Ovary (tissue), 9 donors: Measurements from ENCODE around the gene TENM4. TPM values are rescaled to one million over a fixed set of nuclear protein-coding genes. Genes with fewer than 3 reads are reported as not detected.

ENCODE experiments used
- DNase-seq, 5 donors: peaks; one replicate each; pipeline ENCODE4 v3.0.0-alpha.2; 2019 to 2020
- H3K27ac ChIP-seq, 2 donors: fragments of 200-600 bp; one replicate each; pipeline versions ENCODE4 v1.5.1 to v1.8.0; 2019 to 2022
- H3K27me3 ChIP-seq: fragments of 200-600 bp; one replicate; pipeline ENCODE4 v1.8.0; 2022
- H3K36me3 ChIP-seq: fragments of 200-600 bp; sonication (generic); one replicate; pipeline ENCODE4 v1.5.1; 2019
- H3K4me1 ChIP-seq: one replicate; pipeline ENCODE4 v1.8.1; 2013; ENCODE audit warnings: mild to moderate bottlenecking, moderate library complexity; ENCODE audit not compliant: insufficient read depth
- H3K4me3 ChIP-seq: fragments of 200-600 bp; sonication (generic); one replicate; pipeline ENCODE4 v1.5.1; 2017
- H3K9me3 ChIP-seq, 2 donors: fragments of 200-600 bp in 1 of 2; sonication (generic) in 1 of 2; one replicate each; pipeline versions ENCODE4 v1.5.1 to v1.8.1; 2013 to 2019; ENCODE audit warnings: mild to moderate bottlenecking in 1 of 2, moderate library complexity in 1 of 2
- CTCF ChIP-seq, 3 donors: fragments of 450-650 bp in 2 of 3; fragments of 200-600 bp in 1 of 3; IDR thresholded peaks; one replicate each; pipeline versions ENCODE4 v1.5.1 to v1.8.0; 2016 to 2022; ENCODE audit warnings: antibody characterized with exemption in 3 of 3, mild to moderate bottlenecking in 1 of 3
- EP300 ChIP-seq: sonication (generic); formaldehyde crosslinking; IDR thresholded peaks from one replicate; pipeline ENCODE4 v1.6.1; 2017; ENCODE audit warnings: antibody characterized with exemption
- POLR2A ChIP-seq: fragments of 450-650 bp; IDR thresholded peaks from one replicate; pipeline ENCODE4 v1.6.1; 2017; ENCODE audit warnings: antibody characterized with exemption, mild to moderate bottlenecking, moderate library complexity
- WGBS, 3 donors: extraction: QIAGEN DNeasy Blood & Tissue Kit in 1 of 3; methylation state at CpG; one replicate each; pipeline versions ENCODE4 v1.1.5 to v1.1.7; 2013 to 2017; 5-methylcytosine and 5-hydroxymethylcytosine counted together
- intact Hi-C, 4 donors: fragments of 100-400 bp; cut with DNase I; formaldehyde crosslinking; loops; one replicate each; pipeline versions ENCODE4 v1.11.0 to v1.15.1; 2022 to 2023
- polyA plus RNA-seq, 2 donors: library from polyadenylated mRNA; stranded (reverse); fragments of 200-250 nt in 1 of 2; fragments of 350-450 nt in 1 of 2; fragmentation: Illumina TruSeq in 1 of 2; extraction: RNeasy Lipid Tissue Mini Kit (QIAGEN cat#74804) in 1 of 2; gene quantifications; one replicate each; pipeline ENCODE4 v1.2.3, GENCODE V29; 2013 to 2014
- total RNA-seq, 7 donors: library from RNA; depleted of rRNA in 2 of 7; stranded (reverse); fragments of >200 nt in 2 of 7; fragmentation: NEBNext Ultra II Directional in 3 of 7; extraction: Animal tissue kit (Norgen Biotek cat#: 25700) in 3 of 7; gene quantifications; one replicate each; pipeline versions ENCODE4 v1.1.0 to v1.2.4, GENCODE V29; 2016 to 2023
- donor health status: DM: no; HTN: no; CAD: no; lungs with moderate emphysema.
- donor health status: DM: no; HTN: no; CAD: no.
- donor health status: Bipolar disorder and iron deficiency.
- donor health status: DM: yes; HTN: yes; CAD: no.
- donor health status: DM: no; HTN: no; CAD: no.
- donor health status: DM: yes; HTN: yes; CAD: no.

The TENM4 gene
- total and polyA plus RNA-seq, 9 donors, result 11.0 to 206 (median 107) TPM

- intact Hi-C loops, result loop anchor here in 1 of 4 donors (10.0 kb wide), 1 partner anchor 290 kb away; no protein-coding TSS in a partner anchor
- TF ChIP-seq CTCF (IDR thresholded peaks at IDR 0.05) (no peak), EP300 (no peak), POLR2A (no peak)
- DNase-seq, result no peak
These were observed 346.2 kb downstream of the TENM4 start for GRCh38 chr11:79094616-79095015.

GRCh38 chr11:79092791-79093353 lies 348.0 kb downstream of the TENM4 start:
- Histone ChIP-seq H3K4me3 (no peak overlapping the region), H3K4me1 (peaks cover 11% of the 10 kb centered on the region), H3K36me3 (no peaks in the 10 kb centered on the region), H3K27me3 (no peaks in the 10 kb centered on the region), H3K9me3 (no peaks in the 10 kb centered on the region), H3K27ac (no peak overlapping the region)
- DNase-seq, result peak in 2 of 5 donors; percentile 27 to 59
- 25 to 41% (median 30%) methylated on average over 1 of the region's 1 CpG for WGBS, 3 donors
- intact Hi-C loops, result loop anchor here in 1 of 4 donors (10.0 kb wide), 1 partner anchor 288 kb away; no protein-coding TSS in a partner anchor
- no peak for TF ChIP-seq CTCF (IDR thresholded peaks at IDR 0.05)
- TF ChIP-seq POLR2A, result no peak
- no peak for TF ChIP-seq EP300

More at GRCh38 chr11:79094616-79095015, 346.2 kb downstream of the TENM4 start:
- no peaks in the 10 kb centered on the region for H3K9me3 ChIP-seq
- no peaks in the 10 kb centered on the region for H3K27me3 ChIP-seq
- H3K4me3 ChIP-seq, result no peak overlapping the region
- peaks cover 17% of the 10 kb centered on the region for H3K4me1 ChIP-seq
- no peaks in the 10 kb centered on the region for H3K36me3 ChIP-seq
- no peak overlapping the region for H3K27ac ChIP-seq
- 90 to 98% (median 91%) methylated on average over 3 of the region's 3 CpGs for WGBS, 3 donors

GRCh38 chr11:79090191-79090705 lies 350.6 kb downstream of the TENM4 start:
- peaks cover 5% of the 10 kb centered on the region for H3K4me1 ChIP-seq
- H3K4me3 ChIP-seq, result no peak overlapping the region
- intact Hi-C loops, result loop anchor here in 1 of 4 donors (10.0 kb wide), 1 partner anchor 285 kb away; no protein-coding TSS in a partner anchor
- no peak for DNase-seq
- no peaks in the 10 kb centered on the region for H3K9me3 ChIP-seq
- H3K36me3 ChIP-seq, result no peaks in the 10 kb centered on the region
- WGBS, 3 donors, result 77 to 83% (median 82%) methylated on average over 8 of the region's 8 CpGs
- H3K27ac ChIP-seq, result no peak overlapping the region
- H3K27me3 ChIP-seq, result no peaks in the 10 kb centered on the region
- TF ChIP-seq POLR2A, result no peak
- no peak for TF ChIP-seq CTCF (IDR thresholded peaks at IDR 0.05)
- TF ChIP-seq EP300, result no peak

GRCh38 chr11:79089601-79090000 lies 351.2 kb downstream of the TENM4 start:
- Histone ChIP-seq H3K4me3 (no peak overlapping the region), H3K4me1 (peaks cover 5% of the 10 kb centered on the region), H3K9me3 (no peaks in the 10 kb centered on the region), H3K27ac (no peak overlapping the region), H3K27me3 (no peaks in the 10 kb centered on the region), H3K36me3 (no peaks in the 10 kb centered on the region)
- no peak for DNase-seq
- intact Hi-C loops, result no loop called here
- no peak for TF ChIP-seq POLR2A
- TF ChIP-seq CTCF (IDR thresholded peaks at IDR 0.05), result no peak
- 96 to 98% (median 96%) methylated on average over 3 of the region's 3 CpGs for WGBS, 3 donors
